ENCODE data around the gene MESD.

MESD gene

GRCh38 chr15:80982839-80983238 lies 6.8 kb downstream of the MESD start:
- H3K36me3 ChIP-seq (ENCODE audit: control insufficient read depth in 5 of 5, insufficient read depth in 5 of 5, low read length in 5 of 5): peaks cover 16 to 30% (median 25%) of the 10 kb centered on the region in 5 donors
- no peak overlapping the region for H3K4me3 ChIP-seq (ENCODE audit: low read depth in 1 of 5, low read length in 5 of 5)
- no peaks in the 10 kb centered on the region for H3K9me3 ChIP-seq (ENCODE audit: control insufficient read depth in 5 of 5, low read length in 5 of 5)
- H3K9ac ChIP-seq (ENCODE audit: low read length in 5 of 5): no peak overlapping the region
- peaks cover 0 to 19% (median 15%) of the 10 kb centered on the region in 5 donors for H3K4me1 ChIP-seq (ENCODE audit: control insufficient read depth in 5 of 5, insufficient read depth in 5 of 5, low read length in 5 of 5)
- H3K27me3 ChIP-seq (ENCODE audit: control insufficient read depth in 5 of 5, insufficient read depth in 4 of 5, low read length in 5 of 5): no peaks in the 10 kb centered on the region
- no peak overlapping the region for H3K27ac ChIP-seq (ENCODE audit: low read depth, low read length)

GRCh38 chr15:80982205-80982604 lies 7.4 kb downstream of the MESD start:
- H3K4me1 ChIP-seq (ENCODE audit: control insufficient read depth in 5 of 5, insufficient read depth in 5 of 5, low read length in 5 of 5): peaks cover 0 to 23% (median 20%) of the 10 kb centered on the region in 5 donors
- no peaks in the 10 kb centered on the region for H3K9me3 ChIP-seq (ENCODE audit: control insufficient read depth in 5 of 5, low read length in 5 of 5)
- peaks cover 16 to 31% (median 29%) of the 10 kb centered on the region in 5 donors for H3K36me3 ChIP-seq (ENCODE audit: control insufficient read depth in 5 of 5, insufficient read depth in 5 of 5, low read length in 5 of 5)
- no peak overlapping the region for H3K9ac ChIP-seq (ENCODE audit: low read length in 5 of 5)
- H3K4me3 ChIP-seq (ENCODE audit: low read depth in 1 of 5, low read length in 5 of 5): no peak overlapping the region
- no peaks in the 10 kb centered on the region for H3K27me3 ChIP-seq (ENCODE audit: control insufficient read depth in 5 of 5, insufficient read depth in 4 of 5, low read length in 5 of 5)
- H3K27ac ChIP-seq (ENCODE audit: low read depth, low read length): no peak overlapping the region

- Histone ChIP-seq H3K4me3 (ENCODE audit: low read depth in 1 of 5, low read length in 5 of 5) (no peak overlapping the region), H3K36me3 (ENCODE audit: control insufficient read depth in 5 of 5, insufficient read depth in 5 of 5, low read length in 5 of 5) (peaks cover 12 to 35% (median 29%) of the 10 kb centered on the region in 5 donors), H3K9me3 (ENCODE audit: control insufficient read depth in 5 of 5, low read length in 5 of 5) (no peaks in the 10 kb centered on the region), H3K27me3 (ENCODE audit: control insufficient read depth in 5 of 5, insufficient read depth in 4 of 5, low read length in 5 of 5) (no peaks in the 10 kb centered on the region), H3K27ac (ENCODE audit: low read depth, low read length) (no peak overlapping the region), H3K9ac (ENCODE audit: low read length in 5 of 5) (no peak overlapping the region), H3K4me1 (ENCODE audit: control insufficient read depth in 5 of 5, insufficient read depth in 5 of 5, low read length in 5 of 5) (peaks cover 0 to 12% (median 9%) of the 10 kb centered on the region in 5 donors)
These were observed 9.9 kb downstream of the MESD start for GRCh38 chr15:80979538-80980200.

GRCh38 chr15:80978685-80979329 lies 10.8 kb downstream of the MESD start:
- H3K9me3 ChIP-seq (ENCODE audit: control insufficient read depth in 5 of 5, low read length in 5 of 5): no peaks in the 10 kb centered on the region
- H3K36me3 ChIP-seq (ENCODE audit: control insufficient read depth in 5 of 5, insufficient read depth in 5 of 5, low read length in 5 of 5): peaks cover 12 to 39% (median 29%) of the 10 kb centered on the region in 5 donors
- peaks cover 0 to 11% (median 7%) of the 10 kb centered on the region in 5 donors for H3K4me1 ChIP-seq (ENCODE audit: control insufficient read depth in 5 of 5, insufficient read depth in 5 of 5, low read length in 5 of 5)
- H3K4me3 ChIP-seq (ENCODE audit: low read depth in 1 of 5, low read length in 5 of 5): no peak overlapping the region
- no peak overlapping the region for H3K27ac ChIP-seq (ENCODE audit: low read depth, low read length)
- H3K27me3 ChIP-seq (ENCODE audit: control insufficient read depth in 5 of 5, insufficient read depth in 4 of 5, low read length in 5 of 5): no peaks in the 10 kb centered on the region
- no peak overlapping the region for H3K9ac ChIP-seq (ENCODE audit: low read length in 5 of 5)

GRCh38 chr15:80977627-80978036 lies 12.0 kb downstream of the MESD start:
- Histone ChIP-seq H3K27me3 (ENCODE audit: control insufficient read depth in 5 of 5, insufficient read depth in 4 of 5, low read length in 5 of 5) (no peaks in the 10 kb centered on the region), H3K4me3 (ENCODE audit: low read depth in 1 of 5, low read length in 5 of 5) (no peak overlapping the region), H3K36me3 (ENCODE audit: control insufficient read depth in 5 of 5, insufficient read depth in 5 of 5, low read length in 5 of 5) (peaks cover 12 to 39% (median 27%) of the 10 kb centered on the region in 5 donors), H3K9me3 (ENCODE audit: control insufficient read depth in 5 of 5, low read length in 5 of 5) (no peaks in the 10 kb centered on the region), H3K4me1 (ENCODE audit: control insufficient read depth in 5 of 5, insufficient read depth in 5 of 5, low read length in 5 of 5) (peaks cover 0 to 11% (median 7%) of the 10 kb centered on the region in 5 donors), H3K9ac (ENCODE audit: low read length in 5 of 5) (peak overlapping the region in 1 of 5 donors; percentile 53), H3K27ac (ENCODE audit: low read depth, low read length) (no peak overlapping the region)

- Histone ChIP-seq H3K36me3 (ENCODE audit: control insufficient read depth in 5 of 5, insufficient read depth in 5 of 5, low read length in 5 of 5) (peaks cover 12 to 38% (median 30%) of the 10 kb centered on the region in 5 donors), H3K27me3 (ENCODE audit: control insufficient read depth in 5 of 5, insufficient read depth in 4 of 5, low read length in 5 of 5) (no peaks in the 10 kb centered on the region), H3K9me3 (ENCODE audit: control insufficient read depth in 5 of 5, low read length in 5 of 5) (no peaks in the 10 kb centered on the region), H3K9ac (ENCODE audit: low read length in 5 of 5) (no peak overlapping the region), H3K27ac (ENCODE audit: low read depth, low read length) (no peak overlapping the region), H3K4me1 (ENCODE audit: control insufficient read depth in 5 of 5, insufficient read depth in 5 of 5, low read length in 5 of 5) (peaks cover 0 to 11% (median 7%) of the 10 kb centered on the region in 5 donors), H3K4me3 (ENCODE audit: low read depth in 1 of 5, low read length in 5 of 5) (no peak overlapping the region)
These were observed 12.8 kb downstream of the MESD start for GRCh38 chr15:80976851-80977250.

- H3K4me1 ChIP-seq (ENCODE audit: control insufficient read depth in 5 of 5, insufficient read depth in 5 of 5, low read length in 5 of 5): peaks cover 0 to 11% (median 7%) of the 10 kb centered on the region in 5 donors
- no peaks in the 10 kb centered on the region for H3K9me3 ChIP-seq (ENCODE audit: control insufficient read depth in 5 of 5, low read length in 5 of 5)
- no peak overlapping the region for H3K4me3 ChIP-seq (ENCODE audit: low read depth in 1 of 5, low read length in 5 of 5)
- H3K27ac ChIP-seq (ENCODE audit: low read depth, low read length): no peak overlapping the region
- H3K9ac ChIP-seq (ENCODE audit: low read length in 5 of 5): no peak overlapping the region
- peaks cover 7 to 30% (median 23%) of the 10 kb centered on the region in 5 donors for H3K36me3 ChIP-seq (ENCODE audit: control insufficient read depth in 5 of 5, insufficient read depth in 5 of 5, low read length in 5 of 5)
- no peaks in the 10 kb centered on the region for H3K27me3 ChIP-seq (ENCODE audit: control insufficient read depth in 5 of 5, insufficient read depth in 4 of 5, low read length in 5 of 5)
These were observed 14.7 kb downstream of the MESD start for GRCh38 chr15:80974914-80975313.

- Histone ChIP-seq H3K27ac (ENCODE audit: low read depth, low read length) (no peak overlapping the region), H3K27me3 (ENCODE audit: control insufficient read depth in 5 of 5, insufficient read depth in 4 of 5, low read length in 5 of 5) (no peaks in the 10 kb centered on the region), H3K4me3 (ENCODE audit: low read depth in 1 of 5, low read length in 5 of 5) (no peak overlapping the region), H3K4me1 (ENCODE audit: control insufficient read depth in 5 of 5, insufficient read depth in 5 of 5, low read length in 5 of 5) (peaks cover 0 to 10% (median 7%) of the 10 kb centered on the region in 5 donors), H3K36me3 (ENCODE audit: control insufficient read depth in 5 of 5, insufficient read depth in 5 of 5, low read length in 5 of 5) (peaks cover 0 to 25% (median 16%) of the 10 kb centered on the region in 5 donors), H3K9me3 (ENCODE audit: control insufficient read depth in 5 of 5, low read length in 5 of 5) (no peaks in the 10 kb centered on the region), H3K9ac (ENCODE audit: low read length in 5 of 5) (no peak overlapping the region)
These were observed 17.3 kb downstream of the MESD start for GRCh38 chr15:80972276-80972675.

GRCh38 chr15:80971143-80971542 lies 18.5 kb downstream of the MESD start:
- Histone ChIP-seq H3K4me1 (ENCODE audit: control insufficient read depth in 5 of 5, insufficient read depth in 5 of 5, low read length in 5 of 5) (peaks cover 0 to 9% (median 3%) of the 10 kb centered on the region in 5 donors), H3K36me3 (ENCODE audit: control insufficient read depth in 5 of 5, insufficient read depth in 5 of 5, low read length in 5 of 5) (peaks cover 0 to 22% (median 20%) of the 10 kb centered on the region in 5 donors), H3K4me3 (ENCODE audit: low read depth in 1 of 5, low read length in 5 of 5) (no peak overlapping the region), H3K27me3 (ENCODE audit: control insufficient read depth in 5 of 5, insufficient read depth in 4 of 5, low read length in 5 of 5) (no peaks in the 10 kb centered on the region), H3K9me3 (ENCODE audit: control insufficient read depth in 5 of 5, low read length in 5 of 5) (no peaks in the 10 kb centered on the region), H3K27ac (ENCODE audit: low read depth, low read length) (no peak overlapping the region), H3K9ac (ENCODE audit: low read length in 5 of 5) (no peak overlapping the region)

- H3K9ac ChIP-seq (ENCODE audit: low read length in 5 of 5): no peak overlapping the region
- no peaks in the 10 kb centered on the region for H3K27me3 ChIP-seq (ENCODE audit: control insufficient read depth in 5 of 5, insufficient read depth in 4 of 5, low read length in 5 of 5)
- H3K36me3 ChIP-seq (ENCODE audit: control insufficient read depth in 5 of 5, insufficient read depth in 5 of 5, low read length in 5 of 5): peaks cover 0 to 22% (median 20%) of the 10 kb centered on the region in 5 donors
- H3K4me3 ChIP-seq (ENCODE audit: low read depth in 1 of 5, low read length in 5 of 5): no peak overlapping the region
- no peaks in the 10 kb centered on the region for H3K9me3 ChIP-seq (ENCODE audit: control insufficient read depth in 5 of 5, low read length in 5 of 5)
- H3K27ac ChIP-seq (ENCODE audit: low read depth, low read length): no peak overlapping the region
- peaks cover 0 to 9% (median 3%) of the 10 kb centered on the region in 5 donors for H3K4me1 ChIP-seq (ENCODE audit: control insufficient read depth in 5 of 5, insufficient read depth in 5 of 5, low read length in 5 of 5)
These were observed 19.0 kb downstream of the MESD start for GRCh38 chr15:80970658-80971057.
